LHCN-M2 (cell line): ENCODE results near the gene HCN1. TPM values are rescaled to one million over a fixed set of nuclear protein-coding genes. Genes with fewer than 3 reads are reported as not detected.

Source experiments
- DNase-seq: peaks from one replicate; pipeline ENCODE4 v3.0.0-alpha.2; 2012; ENCODE audit warnings: low read depth
- total RNA-seq: library from RNA; depleted of rRNA; stranded (reverse); fragments of >200 nt; gene quantifications from 2 replicates; pipeline ENCODE4 v1.2.3, GENCODE V29; 2014

HCN1 gene
- total RNA-seq, 1 experiment from 2014 or later: 0.06 TPM

DNA sequence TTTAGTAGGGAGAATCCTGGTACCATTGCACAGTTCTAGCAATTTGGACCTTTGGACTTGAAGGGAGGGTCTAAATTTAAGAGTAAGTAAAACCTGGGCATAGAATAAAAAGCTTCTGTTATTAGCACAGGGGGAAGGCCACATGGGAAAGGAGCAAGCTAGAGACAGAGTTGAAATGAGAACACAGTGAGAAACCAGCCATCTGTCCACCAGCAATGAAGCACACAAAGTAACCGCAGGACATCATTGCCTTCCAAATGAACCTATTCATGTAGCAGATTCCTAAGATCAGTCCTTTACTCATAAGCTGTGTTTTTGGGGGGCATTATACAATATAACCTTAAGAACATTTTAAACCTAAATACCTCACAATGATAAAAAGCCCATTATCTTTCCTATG is 407.4 kb downstream of the HCN1 start:
- no peak for DNase-seq

- no peak for DNase-seq
Measured at GRCh38 chr5:45284436-45284835, 411.7 kb downstream of the HCN1 start.

DNA sequence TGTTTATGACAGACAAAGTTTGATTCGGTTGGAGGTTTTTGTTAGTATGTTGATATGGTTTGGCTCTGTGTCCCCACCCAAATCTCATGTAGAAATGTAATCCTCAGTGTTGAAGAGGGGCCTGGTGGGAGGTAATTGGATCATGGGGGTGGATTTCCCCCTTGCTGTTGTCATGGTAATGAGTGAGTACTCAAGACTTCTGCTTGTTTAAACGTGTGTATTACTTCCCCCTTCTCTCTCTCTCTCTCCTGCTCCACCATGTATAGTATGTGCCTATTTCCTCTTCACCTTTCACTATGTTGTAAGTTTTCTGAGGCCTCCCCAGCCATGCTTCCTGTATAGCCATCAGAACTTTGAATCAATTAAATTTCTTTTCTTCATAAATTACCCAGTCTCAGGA is 415.1 kb downstream of the HCN1 start:
- DNase-seq: no peak

- no peak for DNase-seq
Measured at GRCh38 chr5:45279109-45279508, 417.1 kb downstream of the HCN1 start.

GRCh38 chr5:45277860-45278259 is 418.3 kb downstream of the HCN1 start:
- DNase-seq: no peak

DNA sequence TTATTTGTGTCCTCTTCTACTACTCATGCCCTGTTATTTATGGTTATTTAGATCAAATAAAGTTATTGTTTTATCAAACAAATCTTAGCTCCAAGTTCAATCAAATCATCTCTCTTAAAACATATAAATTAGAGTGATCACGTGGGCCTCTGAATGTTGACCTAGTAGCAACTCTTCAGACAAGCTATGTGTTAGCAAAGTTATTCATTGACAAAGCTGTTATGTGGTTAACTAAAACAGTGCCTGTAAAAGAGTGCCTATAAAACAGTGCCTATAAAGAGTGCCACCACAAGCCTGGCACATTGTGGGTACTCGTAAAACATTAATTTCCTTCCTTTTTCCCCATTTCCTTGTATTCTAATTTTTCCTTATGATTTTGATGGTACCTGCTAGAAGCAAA is 421.9 kb downstream of the HCN1 start:
- DNase-seq: no peak

GRCh38 chr5:45271626-45272025 is 424.6 kb downstream of the HCN1 start:
- no peak for DNase-seq

- no peak for DNase-seq
Measured at GRCh38 chr5:45264447-45264846, 431.7 kb downstream of the HCN1 start.

GRCh38 chr5:45262061-45262590 is 434.1 kb downstream of the HCN1 start:
- no peak for DNase-seq

GRCh38 chr5:45261125-45261524 is 435.1 kb downstream of the HCN1 start:
- DNase-seq: no peak

DNA sequence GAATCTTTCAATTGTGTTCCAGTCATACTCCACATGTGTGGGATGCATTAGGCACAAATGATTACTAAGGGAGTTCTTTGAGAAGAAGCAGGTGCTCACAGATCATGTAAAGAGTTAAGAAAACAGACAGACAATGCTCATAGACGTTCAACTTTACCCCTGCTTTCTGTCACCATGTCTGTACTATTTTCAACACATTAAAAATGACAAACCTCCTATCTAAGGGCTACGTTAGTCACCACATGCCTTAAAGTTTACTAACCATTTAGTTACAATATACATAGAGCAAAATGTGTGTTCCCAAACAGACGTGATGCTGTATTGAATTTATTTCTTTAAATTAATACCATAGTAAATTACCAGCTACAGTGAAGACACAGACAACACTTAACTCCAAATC is 435.9 kb downstream of the HCN1 start:
- DNase-seq: no peak

GRCh38 chr5:45252978-45253377 is 443.2 kb downstream of the HCN1 start:
- no peak for DNase-seq

DNA sequence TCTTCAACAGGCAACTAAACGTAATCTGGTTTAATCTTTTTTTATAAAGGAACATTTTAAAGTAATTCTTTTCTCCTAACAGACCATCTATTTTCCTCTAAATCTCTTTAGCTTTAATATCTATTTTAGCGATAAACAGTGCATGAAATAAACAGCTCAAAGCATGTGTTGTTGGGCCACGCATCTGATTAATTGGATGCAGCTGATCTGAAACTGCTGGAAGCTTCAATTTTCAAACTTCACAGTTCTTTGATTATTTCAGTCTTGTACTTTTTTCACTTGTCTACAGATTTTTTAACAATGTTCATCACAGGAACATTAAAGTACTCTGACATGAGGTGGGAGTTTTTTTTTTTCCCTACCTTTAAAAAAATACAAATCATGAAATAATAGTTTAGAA is 443.6 kb downstream of the HCN1 start:
- DNase-seq: no peak

GRCh38 chr5:45225571-45226031 is 470.6 kb downstream of the HCN1 start:
- DNase-seq: no peak

DNA sequence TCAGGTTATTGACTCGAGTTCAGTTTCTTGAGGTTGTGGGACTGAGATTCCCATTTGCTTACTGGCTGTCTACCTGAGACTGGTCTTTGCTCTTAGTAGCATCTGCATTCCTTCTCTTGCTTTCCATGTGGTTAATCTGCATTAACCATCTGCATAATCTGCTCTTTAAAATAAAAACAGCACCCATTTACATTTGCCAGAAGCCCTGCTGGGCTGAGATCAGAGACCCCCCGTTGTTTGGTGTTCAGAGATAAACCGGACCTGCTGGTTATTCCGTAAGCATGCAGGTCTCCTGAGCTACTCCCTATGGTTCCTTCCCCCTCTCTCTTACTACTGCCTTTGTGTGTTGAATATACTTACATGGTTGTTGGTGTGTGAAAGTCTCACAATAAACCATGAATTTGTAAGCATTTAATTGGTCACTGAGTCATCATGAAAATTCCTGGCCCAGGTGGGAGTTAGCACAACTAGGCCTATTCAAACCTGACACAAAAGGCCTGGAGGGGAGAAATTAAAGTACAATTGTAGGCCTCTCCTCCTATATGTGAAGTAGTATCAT is 490.7 kb downstream of the HCN1 start:
- DNase-seq: no peak
